HTERT RPE-1 (cell line): Measurements from ENCODE around the gene AP1M2.
"Not testable (repeated sequence)": the region's sequence is repeated elsewhere in the genome, so short reads cannot be mapped to it uniquely, and the experiment has no call there.

Experiments
- in situ Hi-C: fragments of 300-500 bp; cut with MboI; formaldehyde crosslinking; loops from 4 replicates; pipeline ENCODE4 v1.14.3; 2020; ENCODE audit warnings: low sequenced_read_pairs

AP1M2 gene

GRCh38 chr19:10602330-10603083 lies 15.4 kb upstream of the AP1M2 start:
- in situ Hi-C loops: no loop called here

- in situ Hi-C loops: no loop called here
Observed at GRCh38 chr19:10601999-10602329, 14.9 kb upstream of the AP1M2 start.

- in situ Hi-C loops: no loop called here
Observed at GRCh38 chr19:10600149-10600548, 13.0 kb upstream of the AP1M2 start.

- in situ Hi-C loops: no loop called here
Observed at GRCh38 chr19:10593820-10594637, 6.9 kb upstream of the AP1M2 start.

GRCh38 chr19:10593148-10593547 lies 6.0 kb upstream of the AP1M2 start:
- in situ Hi-C loops: no loop called here

GRCh38 chr19:10587839-10588150 lies 683 bp upstream of the AP1M2 start:
- in situ Hi-C loops: no loop called here

- in situ Hi-C loops: no loop called here
Observed at GRCh38 chr19:10586396-10586795, 716 bp downstream of the AP1M2 start.

GRCh38 chr19:10583036-10583776 lies 3.9 kb downstream of the AP1M2 start:
- in situ Hi-C loops: no loop called here

- in situ Hi-C loops: no loop called here
Observed at GRCh38 chr19:10582091-10582490, 5.0 kb downstream of the AP1M2 start.

GRCh38 chr19:10580979-10581631 lies 6.0 kb downstream of the AP1M2 start:
- in situ Hi-C loops: no loop called here

- in situ Hi-C loops: no loop called here
Observed at GRCh38 chr19:10577951-10578350, 9.2 kb downstream of the AP1M2 start.

- in situ Hi-C loops: no loop called here
Observed at GRCh38 chr19:10575011-10575716, 11.9 kb downstream of the AP1M2 start.

- in situ Hi-C loops: no loop called here
Observed at GRCh38 chr19:10574462-10574861, 12.7 kb downstream of the AP1M2 start.

GRCh38 chr19:10573793-10574192 lies 13.3 kb downstream of the AP1M2 start:
- in situ Hi-C loops: not testable (repeated sequence)

GRCh38 chr19:10568826-10569651 lies 18.1 kb downstream of the AP1M2 start, which contains the start of gene CDKN2D:
Gene CDKN2D, minus strand, starts transcription at chr19:10568979. Its CDS starts 326 bp downstream, at chr19:10568653.
- in situ Hi-C loops: no loop called here

- in situ Hi-C loops: no loop called here
Observed at GRCh38 chr19:10568062-10568825, 18.9 kb downstream of the AP1M2 start.

GRCh38 chr19:10567656-10568055 lies 19.5 kb downstream of the AP1M2 start:
- in situ Hi-C loops: no loop called here

- in situ Hi-C loops: no loop called here
Observed at GRCh38 chr19:10566658-10567410, 20.3 kb downstream of the AP1M2 start.

GRCh38 chr19:10566408-10566657 lies 20.8 kb downstream of the AP1M2 start:
- in situ Hi-C loops: no loop called here
